ENCODE measurements around the gene HMBS.

Gene HMBS

GRCh38 chr11:119093942-119094815 is 9.5 kb downstream of the HMBS start:
- peaks cover 76% of the 10 kb centered on the region for H3F3A ChIP-seq (ENCODE audit: insufficient read depth)
- peak overlapping the region; percentile 76 for H3K4me3 ChIP-seq (ENCODE audit: insufficient read depth, low read length, poor library complexity, severe bottlenecking)
- peak overlapping the region; percentile 94 for H3K4me2 ChIP-seq (ENCODE audit: low read depth, low read length, poor library complexity, severe bottlenecking)
- no peak for TF ChIP-seq EZH2phosphoT487 (conservative IDR thresholded peaks at IDR 0.05; ENCODE audit: low read length)
- TF ChIP-seq CTCF (IDR thresholded peaks at IDR 0.05; ENCODE audit: insufficient read depth, low read length, poor library complexity, severe bottlenecking), result no peak
- no peaks in the 10 kb centered on the region for H3K9me3 ChIP-seq (ENCODE audit: insufficient read depth, low read length)
- H3K27ac ChIP-seq (ENCODE audit: low read depth, low read length), result peak overlapping the region; percentile 89
- peaks cover 24% of the 10 kb centered on the region for H3K79me2 ChIP-seq (ENCODE audit: insufficient read depth, low read length)
- H3K36me3 ChIP-seq (ENCODE audit: low read length), result peaks cover 28% of the 10 kb centered on the region
- no peak overlapping the region for H2AFZ ChIP-seq (ENCODE audit: low read depth, low read length, severe bottlenecking)
- H3K9me2 ChIP-seq (replicated peaks; ENCODE audit: insufficient read depth, low read length), result no peaks in the 10 kb centered on the region
- H3K27me3 ChIP-seq (ENCODE audit: low read length), result no peaks in the 10 kb centered on the region
- peaks cover 4% of the 10 kb centered on the region; the same call in 1 of the 2 replicates for H4K20me1 ChIP-seq (ENCODE audit: low read depth, low read length)
- peak overlapping the region; percentile 98 for H3K9ac ChIP-seq (ENCODE audit: low read length)

GRCh38 chr11:119094816-119095065 is 10.1 kb downstream of the HMBS start:
- no peak overlapping the region for H2AFZ ChIP-seq (ENCODE audit: low read depth, low read length, severe bottlenecking)
- H3K36me3 ChIP-seq (ENCODE audit: low read length), result peaks cover 28% of the 10 kb centered on the region

GRCh38 chr11:119095066-119095880 is 10.6 kb downstream of the HMBS start:
- peaks cover 26% of the 10 kb centered on the region for H3K79me2 ChIP-seq (ENCODE audit: insufficient read depth, low read length)

More at GRCh38 chr11:119094816-119095065, 10.1 kb downstream of the HMBS start:
- Histone ChIP-seq H4K20me1 (ENCODE audit: low read depth, low read length) (peaks cover 4% of the 10 kb centered on the region; the same call in 1 of the 2 replicates), H3K4me2 (ENCODE audit: low read depth, low read length, poor library complexity, severe bottlenecking) (peak overlapping the region; percentile 94), H3K9ac (ENCODE audit: low read length) (peak overlapping the region; percentile 98), H3K9me2 (replicated peaks; ENCODE audit: insufficient read depth, low read length) (no peaks in the 10 kb centered on the region), H3K79me2 (ENCODE audit: insufficient read depth, low read length) (peaks cover 24% of the 10 kb centered on the region), H3K27ac (ENCODE audit: low read depth, low read length) (peak overlapping the region; percentile 89), H3F3A (ENCODE audit: insufficient read depth) (peaks cover 72% of the 10 kb centered on the region), H3K4me3 (ENCODE audit: insufficient read depth, low read length, poor library complexity, severe bottlenecking) (peak overlapping the region; percentile 76), H3K27me3 (ENCODE audit: low read length) (no peaks in the 10 kb centered on the region), H3K9me3 (ENCODE audit: insufficient read depth, low read length) (no peaks in the 10 kb centered on the region)
- TF ChIP-seq CTCF (IDR thresholded peaks at IDR 0.05; ENCODE audit: insufficient read depth, low read length, poor library complexity, severe bottlenecking) (peak; percentile 60), EZH2phosphoT487 (conservative IDR thresholded peaks at IDR 0.05; ENCODE audit: low read length) (no peak)

More at GRCh38 chr11:119095066-119095880, 10.6 kb downstream of the HMBS start:
- Histone ChIP-seq H3K9me3 (ENCODE audit: insufficient read depth, low read length) (no peaks in the 10 kb centered on the region), H3K36me3 (ENCODE audit: low read length) (peaks cover 28% of the 10 kb centered on the region), H3K27ac (ENCODE audit: low read depth, low read length) (peak overlapping the region; percentile 89), H3K9ac (ENCODE audit: low read length) (peak overlapping the region; percentile 98), H3F3A (ENCODE audit: insufficient read depth) (peaks cover 73% of the 10 kb centered on the region), H3K4me2 (ENCODE audit: low read depth, low read length, poor library complexity, severe bottlenecking) (peak overlapping the region; percentile 94), H2AFZ (ENCODE audit: low read depth, low read length, severe bottlenecking) (no peak overlapping the region), H4K20me1 (ENCODE audit: low read depth, low read length) (peaks cover 4% of the 10 kb centered on the region; the same call in 1 of the 2 replicates), H3K27me3 (ENCODE audit: low read length) (no peaks in the 10 kb centered on the region), H3K4me3 (ENCODE audit: insufficient read depth, low read length, poor library complexity, severe bottlenecking) (peak overlapping the region; percentile 76), H3K9me2 (replicated peaks; ENCODE audit: insufficient read depth, low read length) (no peaks in the 10 kb centered on the region)
- TF ChIP-seq CTCF (IDR thresholded peaks at IDR 0.05; ENCODE audit: insufficient read depth, low read length, poor library complexity, severe bottlenecking) (no peak), EZH2phosphoT487 (conservative IDR thresholded peaks at IDR 0.05; ENCODE audit: low read length) (no peak)
